Liver (tissue), 3 donors: ENCODE data around the gene OR7D2.

Experiments used
- HNF4A ChIP-seq, 2 donors: conservative IDR thresholded peaks; 2 replicates each; pipeline ENCODE4 v1.6.1; 2016; ENCODE audit warnings: antibody characterized with exemption in 2 of 2, mild to moderate bottlenecking in 2 of 2
- JUND ChIP-seq, 2 donors: IDR thresholded peaks; 2 replicates each; pipeline ENCODE4 v1.6.1; 2016; ENCODE audit warnings: antibody characterized with exemption in 2 of 2
- SP1 ChIP-seq: IDR thresholded peaks from 2 replicates; pipeline ENCODE4 v1.6.1; 2018; ENCODE audit warnings: antibody characterized with exemption, mild to moderate bottlenecking
- TF ChIP-seq, protein P1 (sequence below): fragments of 150-350 bp; IDR thresholded peaks from 2 replicates; pipeline ENCODE4 v1.5.1; 2017; ENCODE audit warnings: improper control_type of control experiment, low read depth, low read length; ENCODE audit not compliant: missing input control
- TF ChIP-seq, protein P2 (sequence below): IDR thresholded peaks from 2 replicates; pipeline ENCODE4 v1.6.1; 2016; ENCODE audit warnings: antibody characterized with exemption
- donor health status: healthy.
- donor health status: healthy.

DNA sequence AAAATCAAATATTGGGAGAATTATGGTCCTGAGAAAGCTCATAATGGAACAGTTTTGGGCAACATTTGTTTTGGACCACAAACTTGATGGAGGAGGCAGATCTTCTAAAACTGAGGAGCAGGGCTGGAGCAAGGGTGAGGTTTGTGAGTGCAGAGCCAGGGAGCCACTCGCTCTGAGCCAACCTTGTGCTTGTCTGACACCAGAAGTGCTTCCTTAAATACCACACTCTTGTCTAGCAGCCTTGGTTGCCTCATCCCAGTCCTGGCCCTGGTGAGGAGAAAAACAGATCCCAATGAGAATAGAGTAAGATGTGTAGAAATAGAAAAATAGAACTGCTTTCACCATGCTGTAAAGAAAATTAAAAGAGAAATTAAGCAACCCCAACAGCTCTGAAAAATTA lies 31.9 kb upstream of the OR7D2 start:
- TF ChIP-seq, protein P1, sequence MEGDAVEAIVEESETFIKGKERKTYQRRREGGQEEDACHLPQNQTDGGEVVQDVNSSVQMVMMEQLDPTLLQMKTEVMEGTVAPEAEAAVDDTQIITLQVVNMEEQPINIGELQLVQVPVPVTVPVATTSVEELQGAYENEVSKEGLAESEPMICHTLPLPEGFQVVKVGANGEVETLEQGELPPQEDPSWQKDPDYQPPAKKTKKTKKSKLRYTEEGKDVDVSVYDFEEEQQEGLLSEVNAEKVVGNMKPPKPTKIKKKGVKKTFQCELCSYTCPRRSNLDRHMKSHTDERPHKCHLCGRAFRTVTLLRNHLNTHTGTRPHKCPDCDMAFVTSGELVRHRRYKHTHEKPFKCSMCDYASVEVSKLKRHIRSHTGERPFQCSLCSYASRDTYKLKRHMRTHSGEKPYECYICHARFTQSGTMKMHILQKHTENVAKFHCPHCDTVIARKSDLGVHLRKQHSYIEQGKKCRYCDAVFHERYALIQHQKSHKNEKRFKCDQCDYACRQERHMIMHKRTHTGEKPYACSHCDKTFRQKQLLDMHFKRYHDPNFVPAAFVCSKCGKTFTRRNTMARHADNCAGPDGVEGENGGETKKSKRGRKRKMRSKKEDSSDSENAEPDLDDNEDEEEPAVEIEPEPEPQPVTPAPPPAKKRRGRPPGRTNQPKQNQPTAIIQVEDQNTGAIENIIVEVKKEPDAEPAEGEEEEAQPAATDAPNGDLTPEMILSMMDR, result no peak
- TF ChIP-seq, protein P2, sequence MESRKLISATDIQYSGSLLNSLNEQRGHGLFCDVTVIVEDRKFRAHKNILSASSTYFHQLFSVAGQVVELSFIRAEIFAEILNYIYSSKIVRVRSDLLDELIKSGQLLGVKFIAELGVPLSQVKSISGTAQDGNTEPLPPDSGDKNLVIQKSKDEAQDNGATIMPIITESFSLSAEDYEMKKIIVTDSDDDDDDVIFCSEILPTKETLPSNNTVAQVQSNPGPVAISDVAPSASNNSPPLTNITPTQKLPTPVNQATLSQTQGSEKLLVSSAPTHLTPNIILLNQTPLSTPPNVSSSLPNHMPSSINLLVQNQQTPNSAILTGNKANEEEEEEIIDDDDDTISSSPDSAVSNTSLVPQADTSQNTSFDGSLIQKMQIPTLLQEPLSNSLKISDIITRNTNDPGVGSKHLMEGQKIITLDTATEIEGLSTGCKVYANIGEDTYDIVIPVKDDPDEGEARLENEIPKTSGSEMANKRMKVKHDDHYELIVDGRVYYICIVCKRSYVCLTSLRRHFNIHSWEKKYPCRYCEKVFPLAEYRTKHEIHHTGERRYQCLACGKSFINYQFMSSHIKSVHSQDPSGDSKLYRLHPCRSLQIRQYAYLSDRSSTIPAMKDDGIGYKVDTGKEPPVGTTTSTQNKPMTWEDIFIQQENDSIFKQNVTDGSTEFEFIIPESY, result no peak
- no peak for TF ChIP-seq SP1
- TF ChIP-seq JUND (IDR thresholded peaks at IDR 0.05), result no peak
- TF ChIP-seq HNF4A (conservative IDR thresholded peaks at IDR 0.05), result no peak
